Right lobe of liver (tissue), 4 donors: ENCODE results near the gene ANXA6.

ENCODE experiments used
- CTCF ChIP-seq, 4 donors: fragments of 200-600 bp in 3 of 4; fragments of 450-650 bp in 1 of 4; IDR thresholded peaks; one replicate each; pipeline versions ENCODE4 v1.5.1 to v1.8.0; 2016 to 2022; ENCODE audit warnings: antibody characterized with exemption in 4 of 4, mild to moderate bottlenecking in 2 of 4
- POLR2A ChIP-seq: fragments of 450-650 bp; IDR thresholded peaks from one replicate; pipeline ENCODE4 v1.6.1; 2017; ENCODE audit warnings: antibody characterized with exemption, mild to moderate bottlenecking
- donor health status: DM: no; HTN: no; CAD: no.
- donor health status: DM: no; HTN: no; CAD: no.
- donor health status: DM: no; HTN: yes; CAD: no.

DNA sequence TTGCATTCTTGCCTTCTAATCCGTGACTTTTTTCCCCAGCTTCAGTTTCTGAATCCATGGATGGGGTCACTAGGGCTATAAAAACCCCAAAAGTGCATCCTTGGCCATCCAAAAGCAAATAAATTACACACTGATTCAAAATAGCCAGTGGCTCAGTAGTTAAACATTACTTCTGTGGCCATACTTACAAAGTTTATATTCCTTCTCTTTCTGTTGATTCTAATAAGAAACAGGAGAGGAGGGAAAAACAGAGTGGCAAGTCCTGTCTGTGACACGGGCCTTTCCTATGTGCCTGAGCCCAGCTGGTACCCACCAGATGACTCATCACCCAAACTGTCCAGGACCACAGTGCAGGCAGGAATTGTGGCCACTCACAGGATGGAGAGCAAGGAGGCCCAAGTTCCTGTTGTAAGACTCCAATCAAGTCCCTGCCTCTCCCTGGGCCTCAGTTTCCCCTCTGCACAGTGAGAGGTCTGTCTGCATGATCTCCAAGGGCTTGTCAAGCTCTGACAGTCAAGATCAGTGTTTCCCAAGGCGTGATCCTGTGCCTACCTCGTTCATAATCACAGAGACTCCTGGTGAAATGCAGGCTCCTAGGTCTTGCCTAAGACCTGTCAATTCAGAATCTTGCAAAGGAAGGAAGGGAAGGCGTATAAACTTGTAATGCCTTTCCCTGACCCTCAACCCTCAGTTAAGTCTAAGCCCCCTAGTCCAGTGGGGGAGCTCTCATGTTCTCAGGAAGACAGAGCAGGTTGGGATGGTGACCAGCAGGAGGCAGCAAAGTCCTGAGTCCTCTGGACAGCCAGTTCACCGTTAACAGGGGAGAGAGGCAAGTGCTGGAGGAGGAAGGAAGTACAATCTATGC lies 106.3 kb downstream of the ANXA6 start:
- TF ChIP-seq POLR2A (no peak), CTCF (IDR thresholded peaks at IDR 0.05) (peak; percentile 81 to 87 (median 84))
